Epithelial cell of esophagus (primary cell): ENCODE measurements around the gene ZIC2.

Experiments used
- DNase-seq: peaks from one replicate; pipeline ENCODE4 v3.0.0; 2010; ENCODE audit warnings: low read depth
- H3K4me3 ChIP-seq: 2 replicates; pipeline ENCODE4 v1.5.1; 2011; ENCODE audit warnings: mild to moderate bottlenecking, low read length, control low read depth
- TF ChIP-seq, protein P1 (sequence below): IDR thresholded peaks from 2 replicates; pipeline ENCODE4 v1.5.1; 2011; ENCODE audit warnings: low read depth, mild to moderate bottlenecking, low read length, control low read depth, inconsistent platforms; ENCODE audit not compliant: insufficient read depth; ENCODE audit errors: missing control alignments

Gene ZIC2

GRCh38 chr13:99959540-99960230 lies 21.9 kb upstream of the ZIC2 start:
- TF ChIP-seq, protein P1, sequence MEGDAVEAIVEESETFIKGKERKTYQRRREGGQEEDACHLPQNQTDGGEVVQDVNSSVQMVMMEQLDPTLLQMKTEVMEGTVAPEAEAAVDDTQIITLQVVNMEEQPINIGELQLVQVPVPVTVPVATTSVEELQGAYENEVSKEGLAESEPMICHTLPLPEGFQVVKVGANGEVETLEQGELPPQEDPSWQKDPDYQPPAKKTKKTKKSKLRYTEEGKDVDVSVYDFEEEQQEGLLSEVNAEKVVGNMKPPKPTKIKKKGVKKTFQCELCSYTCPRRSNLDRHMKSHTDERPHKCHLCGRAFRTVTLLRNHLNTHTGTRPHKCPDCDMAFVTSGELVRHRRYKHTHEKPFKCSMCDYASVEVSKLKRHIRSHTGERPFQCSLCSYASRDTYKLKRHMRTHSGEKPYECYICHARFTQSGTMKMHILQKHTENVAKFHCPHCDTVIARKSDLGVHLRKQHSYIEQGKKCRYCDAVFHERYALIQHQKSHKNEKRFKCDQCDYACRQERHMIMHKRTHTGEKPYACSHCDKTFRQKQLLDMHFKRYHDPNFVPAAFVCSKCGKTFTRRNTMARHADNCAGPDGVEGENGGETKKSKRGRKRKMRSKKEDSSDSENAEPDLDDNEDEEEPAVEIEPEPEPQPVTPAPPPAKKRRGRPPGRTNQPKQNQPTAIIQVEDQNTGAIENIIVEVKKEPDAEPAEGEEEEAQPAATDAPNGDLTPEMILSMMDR: no peak
- H3K4me3 ChIP-seq: no peak overlapping the region
- DNase-seq: no peak

DNA sequence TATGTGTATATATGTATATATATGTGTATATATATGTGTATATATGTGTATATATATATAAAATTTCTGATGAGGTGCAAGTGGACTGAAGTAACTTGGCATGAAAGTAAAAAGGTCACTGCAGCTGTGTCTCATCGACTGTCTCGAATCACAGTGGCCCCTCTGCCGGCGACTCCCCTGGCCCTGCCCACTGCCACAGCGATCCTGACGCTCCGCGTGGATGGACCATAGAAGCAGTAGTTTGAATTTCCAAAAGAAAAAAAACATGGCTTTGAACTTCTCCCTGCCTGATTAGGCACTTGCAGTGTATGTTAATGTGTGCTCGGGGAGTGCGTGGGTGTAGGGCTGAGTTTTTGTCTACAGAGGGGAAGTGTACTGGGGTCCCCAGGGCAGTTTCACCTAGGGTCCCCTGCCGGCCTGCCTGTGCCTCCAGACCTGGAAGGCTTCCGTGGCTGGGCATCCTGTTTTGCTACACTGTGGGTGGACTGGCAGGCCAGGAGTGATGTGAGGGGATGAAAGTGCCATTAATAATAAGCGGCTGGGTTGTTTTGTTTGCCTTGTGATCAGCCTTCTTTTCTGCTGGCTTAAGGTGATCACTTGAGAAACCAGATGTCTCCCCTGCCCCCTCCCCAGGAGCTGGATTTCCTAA lies 20.8 kb upstream of the ZIC2 start:
- TF ChIP-seq, protein P1: no peak
- DNase-seq: no peak
- no peak overlapping the region for H3K4me3 ChIP-seq

GRCh38 chr13:99961636-99962035 lies 19.9 kb upstream of the ZIC2 start:
- H3K4me3 ChIP-seq: no peak overlapping the region
- DNase-seq: no peak
- TF ChIP-seq, protein P1: no peak

DNA sequence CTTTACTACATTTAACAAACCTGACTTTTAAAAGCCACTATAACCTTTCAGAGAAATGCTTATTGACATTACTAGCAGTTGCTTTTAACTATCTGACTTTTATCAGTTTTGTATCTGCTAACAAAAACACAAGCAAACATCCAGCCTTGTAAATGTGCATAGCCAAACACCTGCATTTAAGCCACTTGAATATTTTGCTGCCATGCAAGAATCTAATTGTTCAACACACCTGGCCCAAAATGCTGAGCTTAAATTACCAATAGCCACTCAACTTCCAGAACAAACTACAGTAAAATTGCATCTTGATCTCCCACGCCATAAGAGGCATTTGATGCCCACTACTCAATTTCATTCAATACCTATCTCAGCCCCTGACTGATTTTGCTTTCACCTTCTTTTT lies 19.3 kb upstream of the ZIC2 start:
- DNase-seq: no peak
- no peak overlapping the region for H3K4me3 ChIP-seq
- TF ChIP-seq, protein P1: no peak

GRCh38 chr13:99963816-99964339 lies 17.7 kb upstream of the ZIC2 start:
- TF ChIP-seq, protein P1: no peak
- DNase-seq: no peak
- H3K4me3 ChIP-seq: no peak overlapping the region

GRCh38 chr13:99965329-99966000 lies 16.1 kb upstream of the ZIC2 start:
- TF ChIP-seq, protein P1: no peak
- H3K4me3 ChIP-seq: no peak overlapping the region
- no peak for DNase-seq
